ENCODE data around the gene NAV3.

NAV3 gene

GRCh38 chr12:78037707-78038106, 207.0 kb downstream of the NAV3 start:
- no peak for DNase-seq (ENCODE audit: low read depth in 2 of 2, low spot score in 1 of 2)

GRCh38 chr12:78038541-78038940, 207.8 kb downstream of the NAV3 start:
- no peak for DNase-seq (ENCODE audit: low read depth in 2 of 2, low spot score in 1 of 2)

- DNase-seq (ENCODE audit: low read depth in 2 of 2, low spot score in 1 of 2): no peak
These were observed 208.3 kb downstream of the NAV3 start for GRCh38 chr12:78038986-78039385.

GRCh38 chr12:78040111-78040510, 209.4 kb downstream of the NAV3 start:
- DNase-seq (ENCODE audit: low read depth in 2 of 2, low spot score in 1 of 2): no peak

- no peak for DNase-seq (ENCODE audit: low read depth in 2 of 2, low spot score in 1 of 2)
These were observed 220.1 kb downstream of the NAV3 start for GRCh38 chr12:78050790-78051189.

- DNase-seq (ENCODE audit: low read depth in 2 of 2, low spot score in 1 of 2): no peak
These were observed 224.9 kb downstream of the NAV3 start for GRCh38 chr12:78055545-78055944.

- DNase-seq (ENCODE audit: low read depth in 2 of 2, low spot score in 1 of 2): no peak
These were observed 226.4 kb downstream of the NAV3 start for GRCh38 chr12:78057075-78057474.

GRCh38 chr12:78060186-78060585, 229.5 kb downstream of the NAV3 start:
- no peak for DNase-seq (ENCODE audit: low read depth in 2 of 2, low spot score in 1 of 2)

- no peak for DNase-seq (ENCODE audit: low read depth in 2 of 2, low spot score in 1 of 2)
These were observed 232.1 kb downstream of the NAV3 start for GRCh38 chr12:78062786-78063185.

- DNase-seq (ENCODE audit: low read depth in 2 of 2, low spot score in 1 of 2): no peak
These were observed 251.1 kb downstream of the NAV3 start for GRCh38 chr12:78081590-78082314.

GRCh38 chr12:78085542-78086182, 255.0 kb downstream of the NAV3 start:
- no peak for DNase-seq (ENCODE audit: low read depth in 2 of 2, low spot score in 1 of 2)

GRCh38 chr12:78086553-78087362, 256.1 kb downstream of the NAV3 start:
- DNase-seq (ENCODE audit: low read depth in 2 of 2, low spot score in 1 of 2): no peak

GRCh38 chr12:78087363-78087675, 256.6 kb downstream of the NAV3 start:
- DNase-seq (ENCODE audit: low read depth in 2 of 2, low spot score in 1 of 2): no peak

- no peak for DNase-seq (ENCODE audit: low read depth in 2 of 2, low spot score in 1 of 2)
These were observed 257.7 kb downstream of the NAV3 start for GRCh38 chr12:78088391-78088832.

- DNase-seq (ENCODE audit: low read depth in 2 of 2, low spot score in 1 of 2): no peak
These were observed 259.6 kb downstream of the NAV3 start for GRCh38 chr12:78090266-78090665.

GRCh38 chr12:78095623-78096022, 264.9 kb downstream of the NAV3 start:
- DNase-seq (ENCODE audit: low read depth in 2 of 2, low spot score in 1 of 2): no peak

GRCh38 chr12:78096909-78097597, 266.4 kb downstream of the NAV3 start:
- no peak for DNase-seq (ENCODE audit: low read depth in 2 of 2, low spot score in 1 of 2)

- no peak for DNase-seq (ENCODE audit: low read depth in 2 of 2, low spot score in 1 of 2)
These were observed 269.1 kb downstream of the NAV3 start for GRCh38 chr12:78099806-78100205.

GRCh38 chr12:78101113-78101876, 270.6 kb downstream of the NAV3 start:
- DNase-seq (ENCODE audit: low read depth in 2 of 2, low spot score in 1 of 2): no peak

GRCh38 chr12:78101946-78102635, 271.4 kb downstream of the NAV3 start:
- no peak for DNase-seq (ENCODE audit: low read depth in 2 of 2, low spot score in 1 of 2)

All from stimulated activated CD8-positive, alpha-beta memory T cell treated with anti-CD3 and anti-CD28 coated beads, Interleukin-4, amount 100 ng/mL, for 4 hours (primary cell).